WTC11 (cell line): ENCODE measurements around the gene UBL4A. TPM values are rescaled to one million over a fixed set of nuclear protein-coding genes. Genes with fewer than 3 reads are reported as not detected.
A peak's percentile ranks its signal among the peaks of the same experiment; 100 is the strongest.

Experiments used
- ATAC-seq: fragments of 200-7000 bp; cut with Tn5 transposase; 2 replicates; pipeline ENCODE4 v1.10.0; 2021; ENCODE audit warnings: mild to moderate bottlenecking, moderate library complexity
- CTCF ChIA-PET: fragments of 300-600 bp; sonication (Branson Sonifier 250); formaldehyde crosslinking; loops from one replicate; lab custom pipeline; 2021; ENCODE audit warnings: antibody characterized with exemption; lab: Charles Lee
- POLR2A ChIA-PET: fragments of 350-600 bp; sonication (Branson Sonifier 250); formaldehyde crosslinking; loops from one replicate; lab custom pipeline; 2021; ENCODE audit warnings: antibody characterized with exemption; lab: Charles Lee
- DNase-seq: peaks from one replicate; pipeline ENCODE4 v3.0.0; 2021; ENCODE audit warnings: low spot score
- H3K27ac Mint-ChIP-seq: 2 replicates; pipeline ENCODE4 v1.8.0; 2021; ENCODE audit warnings: mixed read lengths
- H3K27me3 Mint-ChIP-seq: 2 replicates; pipeline ENCODE4 v1.8.0; 2021; ENCODE audit warnings: low read depth, mild to moderate bottlenecking, moderate library complexity, mixed read lengths
- H3K36me3 Mint-ChIP-seq: 2 replicates; pipeline ENCODE4 v1.8.0; 2021; ENCODE audit warnings: mixed read lengths
- H3K4me1 Mint-ChIP-seq: 2 replicates; pipeline ENCODE4 v1.8.0; 2022; ENCODE audit warnings: mixed read lengths
- H3K4me3 Mint-ChIP-seq: 2 replicates; pipeline ENCODE4 v1.8.0; 2021; ENCODE audit warnings: mild to moderate bottlenecking, moderate library complexity, mixed read lengths
- H3K9me3 Mint-ChIP-seq: 2 replicates; pipeline ENCODE4 v1.8.0; 2021; ENCODE audit warnings: mixed read lengths
- ESRRA ChIP-seq: sonication (generic); formaldehyde crosslinking; IDR thresholded peaks from 2 replicates; pipeline ENCODE4 v1.8.1; 2022; ENCODE audit warnings: mild to moderate bottlenecking, missing genetic modification reagents, borderline replicate concordance
- FOXJ3 ChIP-seq: sonication (generic); formaldehyde crosslinking; IDR thresholded peaks from 2 replicates; pipeline ENCODE4 v1.9.0; 2021; ENCODE audit warnings: missing genetic modification reagents, mild to moderate bottlenecking, borderline replicate concordance
- GRHL2 ChIP-seq: fragments of 250-450 bp; sonication (Bioruptor Pico); IDR thresholded peaks from 2 replicates; pipeline ENCODE4 v1.8.0; 2022; ENCODE audit warnings: mild to moderate bottlenecking, moderate library complexity; ENCODE audit not compliant: insufficient replicate concordance, severe bottlenecking
- GTF2I ChIP-seq: fragments of 250-450 bp; sonication (Bioruptor Pico); conservative IDR thresholded peaks from 2 replicates; pipeline ENCODE4 v1.4.0; 2021; ENCODE audit warnings: mild to moderate bottlenecking
- JUN ChIP-seq: sonication (generic); formaldehyde crosslinking; IDR thresholded peaks from 2 replicates; pipeline ENCODE4 v1.8.0; 2023; ENCODE audit warnings: mild to moderate bottlenecking, missing genetic modification reagents
- NFE2L1 ChIP-seq: sonication (generic); formaldehyde crosslinking; IDR thresholded peaks from 2 replicates; pipeline ENCODE4 v1.8.1; 2023; ENCODE audit warnings: missing genetic modification reagents
- TEAD1 ChIP-seq: sonication (generic); formaldehyde crosslinking; IDR thresholded peaks from 2 replicates; pipeline ENCODE4 v1.8.0; 2022; ENCODE audit warnings: mild to moderate bottlenecking, missing genetic modification reagents
- TEAD4 ChIP-seq: sonication (generic); formaldehyde crosslinking; IDR thresholded peaks from 2 replicates; pipeline ENCODE4 v1.8.0; 2022; ENCODE audit warnings: mild to moderate bottlenecking, missing genetic modification reagents
- ZNF138 ChIP-seq: sonication (generic); formaldehyde crosslinking; conservative IDR thresholded peaks from 2 replicates; pipeline ENCODE4 v1.8.1; 2022; ENCODE audit warnings: mild to moderate bottlenecking, moderate library complexity, missing genetic modification reagents
- ZNF263 ChIP-seq: sonication (generic); formaldehyde crosslinking; IDR thresholded peaks from 2 replicates; pipeline ENCODE4 v1.8.1; 2022; ENCODE audit warnings: low read depth, mild to moderate bottlenecking, moderate library complexity, missing genetic modification reagents
- ZNF317 ChIP-seq: sonication (generic); formaldehyde crosslinking; IDR thresholded peaks from 2 replicates; pipeline ENCODE4 v1.8.1; 2023; ENCODE audit warnings: low read depth, mild to moderate bottlenecking, moderate library complexity, missing genetic modification reagents, borderline replicate concordance
- microRNA-seq: library from miRNA; unstranded; fragments of <30 nt; microRNA quantifications from one replicate; pipeline ENCODE4 v1.2.0, GENCODE V29; 2022; ENCODE audit warnings: borderline number of aligned reads
- total RNA-seq: library from RNA; stranded (reverse); gene quantifications from 3 replicates; pipeline ENCODE4 v1.2.3, GENCODE V29; 2021

Gene UBL4A
- total RNA-seq, 1 experiment from 2014 or later, result 34.0 TPM

DNA sequence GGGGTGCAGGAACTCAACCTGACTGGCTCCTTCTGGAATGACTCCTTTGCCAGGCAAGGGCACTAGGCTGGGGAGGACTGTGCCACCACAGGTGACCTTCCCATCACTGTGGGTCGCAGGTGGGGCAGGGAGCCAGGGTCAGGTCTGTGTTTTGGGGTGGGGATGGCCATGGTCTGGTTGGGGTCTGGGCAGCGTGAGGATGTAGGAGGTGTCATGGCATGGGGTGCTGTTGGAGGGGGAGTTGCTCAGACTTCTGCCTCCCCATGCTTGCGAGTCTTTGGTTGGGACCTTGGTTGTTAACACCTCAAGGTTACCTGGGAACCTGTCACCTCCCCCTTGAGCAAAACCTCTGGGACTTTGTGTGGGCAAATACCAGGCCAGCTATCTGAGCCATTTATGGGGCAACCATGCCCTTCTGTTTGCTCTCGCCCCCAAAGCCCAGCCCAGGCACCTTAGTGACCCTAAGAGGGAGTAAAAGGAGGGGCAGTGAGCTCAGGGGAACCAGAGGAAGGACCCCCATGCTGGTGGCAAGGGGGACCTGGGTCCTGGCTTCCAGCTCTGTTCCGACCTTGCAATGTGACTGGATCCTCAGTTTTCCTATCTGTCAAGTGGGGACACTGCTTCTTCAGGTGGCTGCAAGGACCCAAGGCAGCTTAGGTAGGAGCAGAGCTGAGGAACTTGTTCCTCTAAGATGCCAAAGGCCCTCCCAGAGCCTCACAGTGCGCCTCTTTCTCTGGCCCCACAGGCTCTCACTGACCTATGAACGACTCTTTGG lies 51.8 kb downstream of the UBL4A start:
- H3K27ac Mint-ChIP-seq, result no peak overlapping the region

More for the DNA sequence above, 51.8 kb downstream of the UBL4A start:
- Mint-ChIP-seq H3K4me3 (no peak overlapping the region), H3K27me3 (no peaks in the 10 kb centered on the region), H3K36me3 (peaks cover 12% of the 10 kb centered on the region; the same call in 1 of the 2 replicates), H3K9me3 (no peaks in the 10 kb centered on the region), H3K4me1 (peaks cover 22% of the 10 kb centered on the region)
- TF ChIP-seq FOXJ3 (CRISPR knock-in tag) (no peak), JUN (CRISPR knock-in tag) (no peak), NFE2L1 (no peak), TEAD4 (CRISPR knock-in tag) (no peak), GTF2I (CRISPR knock-in tag) (no peak), GRHL2 (CRISPR knock-in tag) (no peak), ZNF138 (CRISPR knock-in tag) (no peak), TEAD1 (CRISPR knock-in tag) (no peak), ESRRA (CRISPR knock-in tag) (no peak), ZNF317 (CRISPR knock-in tag) (no peak), ZNF263 (no peak)
- DNase-seq (no peak), ATAC-seq (no peak)
- POLR2A ChIA-PET, result no interaction called here
- CTCF ChIA-PET, result no interaction called here

Small RNA genes lying within 50 kb of the gene (microRNA-seq; reads per million reads assigned to microRNA genes)
- 4.2 reads per million, percentile 9 among the genes with 10 or more reads in this experiment for gene MIR6858

Other genes with a start within 250 kb of the UBL4A start
- gene OPN1MW3, start 229.0 kb downstream of the UBL4A start, total RNA-seq, result not detected in 3 replicates
- gene TEX28, start 191.5 kb downstream of the UBL4A start, total RNA-seq, result not detected in 3 replicates
- 0.46 to 0.53 TPM in 2 of 3 replicates, not detected in the other for gene TKTL1, start 190.8 kb downstream of the UBL4A start, total RNA-seq
- gene FLNA, start 112.0 kb downstream of the UBL4A start, total RNA-seq, result 914 to 1,017 TPM (median 992 TPM) in 3 replicates
- gene EMD, start 107.3 kb downstream of the UBL4A start, total RNA-seq, result 69.8 to 78.3 TPM (median 72.7 TPM) in 3 replicates
- 2,241 to 2,474 TPM (median 2,438 TPM) in 3 replicates for gene RPL10, start 88.2 kb downstream of the UBL4A start, total RNA-seq
- gene DNASE1L1, start 77.4 kb downstream of the UBL4A start, total RNA-seq, result 16.2 to 21.6 TPM (median 21.2 TPM) in 3 replicates
- gene TAFAZZIN, start 75.1 kb downstream of the UBL4A start, total RNA-seq, result 43.5 to 48.6 TPM (median 44.5 TPM) in 3 replicates
- gene ATP6AP1, start 57.9 kb downstream of the UBL4A start, total RNA-seq, result 43.9 to 46.0 TPM (median 44.8 TPM) in 3 replicates
- 106 to 108 TPM (median 108 TPM) in 3 replicates for gene GDI1, start 49.5 kb downstream of the UBL4A start, total RNA-seq
- 50.2 to 51.8 TPM (median 51.1 TPM) in 3 replicates for gene FAM50A, start 42.5 kb downstream of the UBL4A start, total RNA-seq
- 26.6 to 33.1 TPM (median 31.4 TPM) in 3 replicates for gene PLXNA3, start 28.3 kb downstream of the UBL4A start, total RNA-seq
- 46.1 to 52.1 TPM (median 50.2 TPM) in 3 replicates for gene LAGE3, start 7.3 kb downstream of the UBL4A start, total RNA-seq
- 8.7 to 9.8 TPM (median 9.6 TPM) in 3 replicates for gene SLC10A3, start 4.0 kb upstream of the UBL4A start, total RNA-seq
- 23.5 to 26.5 TPM (median 25.0 TPM) in 3 replicates for gene FAM3A, start 29.6 kb upstream of the UBL4A start, total RNA-seq
- 64.7 to 72.8 TPM (median 66.0 TPM) in 3 replicates for gene G6PD, start 60.2 kb upstream of the UBL4A start, total RNA-seq
- gene IKBKG, start 61.0 kb upstream of the UBL4A start, total RNA-seq, result 20.0 to 29.1 TPM (median 22.1 TPM) in 3 replicates
- gene CTAG1A, start 98.5 kb upstream of the UBL4A start, total RNA-seq, result not detected in 3 replicates
- gene CTAG1B, start 132.7 kb upstream of the UBL4A start, total RNA-seq, result not detected in 3 replicates
- gene CTAG2, start 167.0 kb upstream of the UBL4A start, total RNA-seq, result not detected in 3 replicates